ENCODE measurements around the gene MMP24OS. TPM values are rescaled to one million over a fixed set of nuclear protein-coding genes. Genes with fewer than 3 reads are reported as not detected.
"Not testable (repeated sequence)": the region's sequence is repeated elsewhere in the genome, so short reads cannot be mapped to it uniquely, and the experiment has no call there.

MMP24OS gene
- 20.2 TPM for total RNA-seq

GRCh38 chr20:35277531-35278395 lies at the start of gene MMP24OS:
MMP24OS (minus strand) TSS chr20:35278122; CDS start chr20:35277929, 193 bp downstream.
- DNase-seq (ENCODE audit: low read depth in 2 of 3, low spot score in 2 of 3), result peak; percentile 77 to 93 (median 91)

GRCh38 chr20:35327074-35327976 lies 49.4 kb upstream of the MMP24OS start:
- DNase-seq (ENCODE audit: low read depth in 2 of 3, low spot score in 2 of 3), result no peak

- DNase-seq (ENCODE audit: low read depth in 2 of 3, low spot score in 2 of 3), result no peak
Measured at GRCh38 chr20:35326740-35327073, 48.8 kb upstream of the MMP24OS start.

GRCh38 chr20:35326021-35326739 lies 48.3 kb upstream of the MMP24OS start:
- DNase-seq (ENCODE audit: low read depth in 2 of 3, low spot score in 2 of 3), result no peak

- DNase-seq (ENCODE audit: low read depth in 2 of 3, low spot score in 2 of 3), result no peak
Measured at GRCh38 chr20:35325401-35325800, 47.5 kb upstream of the MMP24OS start.

- DNase-seq (ENCODE audit: low read depth in 2 of 3, low spot score in 2 of 3), result no peak
Measured at GRCh38 chr20:35320396-35321126, 42.6 kb upstream of the MMP24OS start.

GRCh38 chr20:35319871-35320197 lies 41.9 kb upstream of the MMP24OS start:
- DNase-seq (ENCODE audit: low read depth in 2 of 3, low spot score in 2 of 3), result no peak

- no peak for DNase-seq (ENCODE audit: low read depth in 2 of 3, low spot score in 2 of 3)
Measured at GRCh38 chr20:35319192-35319870, 41.4 kb upstream of the MMP24OS start.

- DNase-seq (ENCODE audit: low read depth in 2 of 3, low spot score in 2 of 3), result no peak
Measured at GRCh38 chr20:35318502-35319157, 40.7 kb upstream of the MMP24OS start.

GRCh38 chr20:35317416-35318210 lies 39.7 kb upstream of the MMP24OS start:
- DNase-seq (ENCODE audit: low read depth in 2 of 3, low spot score in 2 of 3), result no peak

GRCh38 chr20:35316086-35316485 lies 38.2 kb upstream of the MMP24OS start:
- DNase-seq (ENCODE audit: low read depth in 2 of 3, low spot score in 2 of 3), result no peak

GRCh38 chr20:35315632-35316020 lies 37.7 kb upstream of the MMP24OS start:
- not testable (repeated sequence) for DNase-seq (ENCODE audit: low read depth in 2 of 3, low spot score in 2 of 3)

- peak in 1 of 3 donors; percentile 8 for DNase-seq (ENCODE audit: low read depth in 2 of 3, low spot score in 2 of 3)
Measured at GRCh38 chr20:35314816-35315631, 37.1 kb upstream of the MMP24OS start.

GRCh38 chr20:35312318-35312717 lies 34.4 kb upstream of the MMP24OS start:
- no peak for DNase-seq (ENCODE audit: low read depth in 2 of 3, low spot score in 2 of 3)

GRCh38 chr20:35311822-35312221 lies 33.9 kb upstream of the MMP24OS start:
- DNase-seq (ENCODE audit: low read depth in 2 of 3, low spot score in 2 of 3), result no peak

GRCh38 chr20:35311409-35311808 lies 33.5 kb upstream of the MMP24OS start:
- DNase-seq (ENCODE audit: low read depth in 2 of 3, low spot score in 2 of 3), result no peak
